Neural progenitor cell (in vitro differentiated cells): ENCODE data around the gene DNAJC9.

Source experiments
- EZH2 ChIP-seq: fragments of 200-600 bp; sonication (generic); IDR thresholded peaks from 2 replicates; pipeline ENCODE4 v1.6.1; 2017; ENCODE audit warnings: antibody characterized with exemption, mild to moderate bottlenecking, moderate library complexity
- EZH2phosphoT487 ChIP-seq: fragments of 200-600 bp; sonication (generic); IDR thresholded peaks from 2 replicates; pipeline ENCODE4 v1.6.1; 2017; ENCODE audit warnings: antibody characterized with exemption
- TF ChIP-seq, protein P1 (sequence below): fragments of 200-600 bp; sonication (generic); IDR thresholded peaks from 2 replicates; pipeline ENCODE4 v1.5.1; 2017; ENCODE audit warnings: antibody characterized with exemption, mild to moderate bottlenecking

DNA sequence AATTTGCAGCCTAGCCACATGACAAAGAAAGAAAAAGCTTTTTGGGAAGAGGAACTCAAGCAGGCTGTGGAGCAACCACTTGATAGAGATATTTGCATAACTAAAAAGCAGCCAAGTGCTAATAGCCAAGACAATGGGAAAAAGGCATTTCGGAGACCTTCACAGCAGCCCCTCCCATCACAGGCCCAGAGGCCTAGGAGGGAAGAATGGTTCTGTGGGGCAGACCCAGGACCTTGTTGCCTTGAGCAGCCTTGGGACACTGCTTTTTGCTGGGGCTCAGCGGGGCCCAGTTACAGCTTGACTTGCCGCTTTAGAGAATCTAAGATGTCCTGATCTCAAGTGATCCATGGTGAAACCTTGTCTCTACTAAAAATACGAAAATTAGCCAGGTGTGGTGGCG, 40.7 kb downstream of the DNAJC9 start:
- no peak for TF ChIP-seq EZH2
- TF ChIP-seq, protein P1, sequence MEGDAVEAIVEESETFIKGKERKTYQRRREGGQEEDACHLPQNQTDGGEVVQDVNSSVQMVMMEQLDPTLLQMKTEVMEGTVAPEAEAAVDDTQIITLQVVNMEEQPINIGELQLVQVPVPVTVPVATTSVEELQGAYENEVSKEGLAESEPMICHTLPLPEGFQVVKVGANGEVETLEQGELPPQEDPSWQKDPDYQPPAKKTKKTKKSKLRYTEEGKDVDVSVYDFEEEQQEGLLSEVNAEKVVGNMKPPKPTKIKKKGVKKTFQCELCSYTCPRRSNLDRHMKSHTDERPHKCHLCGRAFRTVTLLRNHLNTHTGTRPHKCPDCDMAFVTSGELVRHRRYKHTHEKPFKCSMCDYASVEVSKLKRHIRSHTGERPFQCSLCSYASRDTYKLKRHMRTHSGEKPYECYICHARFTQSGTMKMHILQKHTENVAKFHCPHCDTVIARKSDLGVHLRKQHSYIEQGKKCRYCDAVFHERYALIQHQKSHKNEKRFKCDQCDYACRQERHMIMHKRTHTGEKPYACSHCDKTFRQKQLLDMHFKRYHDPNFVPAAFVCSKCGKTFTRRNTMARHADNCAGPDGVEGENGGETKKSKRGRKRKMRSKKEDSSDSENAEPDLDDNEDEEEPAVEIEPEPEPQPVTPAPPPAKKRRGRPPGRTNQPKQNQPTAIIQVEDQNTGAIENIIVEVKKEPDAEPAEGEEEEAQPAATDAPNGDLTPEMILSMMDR = no peak
- TF ChIP-seq EZH2phosphoT487 = no peak
